Measurements from ENCODE around the gene TEAD1.

TEAD1 gene

DNA sequence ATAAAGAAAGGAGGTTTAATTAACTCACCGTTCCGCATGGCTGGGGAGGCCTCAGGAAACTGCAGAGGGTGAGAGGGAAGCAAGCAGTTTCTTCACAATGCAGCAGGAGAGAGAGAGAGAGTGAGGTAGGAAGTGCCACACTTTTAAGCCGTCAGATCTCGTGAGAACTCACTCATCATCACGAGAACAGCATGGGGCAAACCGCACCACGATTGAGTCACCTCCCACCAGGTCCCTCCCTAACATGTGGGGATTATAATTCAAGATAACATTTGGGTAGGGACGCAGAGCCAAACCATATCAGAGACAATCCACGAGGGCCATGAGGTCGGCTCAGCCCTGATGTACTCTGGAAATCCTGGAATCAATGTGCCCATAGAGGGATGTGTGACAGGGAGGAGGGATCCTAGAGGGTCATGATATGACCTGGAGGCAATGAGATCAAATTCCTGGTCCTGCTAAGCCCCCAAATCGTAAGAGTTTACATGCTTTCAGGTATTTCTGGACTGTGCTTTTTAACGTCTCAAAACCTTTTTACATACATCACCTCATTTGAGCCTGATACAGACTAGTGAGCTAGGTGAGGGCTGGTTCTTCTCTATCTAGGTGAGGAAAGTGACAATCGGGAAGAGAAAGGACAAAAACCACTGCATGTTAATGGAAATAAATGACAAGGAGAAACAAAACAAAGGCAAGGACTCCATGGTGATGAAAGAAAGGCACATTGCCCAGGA, 315.4 kb downstream of the TEAD1 start:
- no peak for DNase-seq
- ATAC-seq: no peak

DNA sequence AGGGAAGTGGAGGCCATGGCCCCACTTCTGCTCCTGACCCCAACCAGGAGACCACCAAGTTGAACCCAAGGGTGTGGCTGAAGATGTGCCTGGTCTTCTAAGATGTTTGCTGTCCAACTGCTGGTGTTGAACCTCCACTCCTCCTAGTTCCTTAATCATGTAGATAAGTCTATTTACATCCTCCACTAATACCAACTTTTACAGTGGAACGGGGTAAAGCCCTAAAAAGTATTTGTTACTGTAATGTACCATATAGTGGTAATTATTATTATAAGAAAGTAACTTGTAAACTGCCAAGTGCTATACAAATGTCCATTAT, 315.9 kb downstream of the TEAD1 start:
- DNase-seq (no peak), ATAC-seq (no peak)

DNA sequence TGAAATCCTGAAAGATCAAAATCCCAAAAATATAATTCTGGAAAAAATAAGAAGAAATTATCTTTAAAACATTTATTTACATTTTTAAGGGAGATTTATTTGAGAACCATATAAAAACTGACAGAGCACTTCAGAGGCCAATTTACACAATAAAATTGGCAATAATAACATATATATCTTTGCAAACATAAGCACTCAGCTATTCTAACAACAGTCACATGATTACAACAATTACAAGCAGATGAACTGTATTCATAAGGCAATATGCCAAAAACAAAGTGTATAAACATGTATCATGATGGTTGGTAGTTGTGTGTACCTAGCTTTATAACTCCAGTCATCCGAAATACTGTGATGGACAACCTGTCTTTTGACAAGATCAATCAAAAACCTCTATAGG, 317.2 kb downstream of the TEAD1 start:
- no peak for DNase-seq
- no peak for ATAC-seq

DNA sequence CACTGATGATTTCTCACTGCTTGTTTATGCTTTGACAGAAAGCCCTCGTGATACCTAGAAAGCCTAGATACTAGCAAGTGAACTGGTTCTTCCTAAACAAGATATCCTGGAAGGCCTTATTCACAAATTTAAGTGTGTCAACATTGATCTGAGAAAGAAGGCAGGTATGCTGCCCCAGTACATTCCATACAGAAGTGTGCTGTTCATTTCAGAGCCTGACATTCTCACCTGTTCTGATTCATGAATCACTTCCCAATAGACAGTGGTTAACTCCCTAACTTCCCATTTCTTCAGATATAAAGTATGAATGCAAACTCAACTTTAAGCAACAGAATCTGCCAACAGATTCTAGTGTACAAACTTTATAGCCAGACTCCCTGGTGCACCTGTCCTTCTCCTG, 319.4 kb downstream of the TEAD1 start:
- no peak for DNase-seq
- ATAC-seq: no peak

All from stimulated activated naive CD8-positive, alpha-beta T cell treated with anti-CD3 and anti-CD28 coated beads, Interleukin-15, Interleukin-2, amounts not matched to agents 100 U/mL and 50 U/mL, for 24 hours (primary cell).